Measurements from ENCODE around the gene MBTPS1.

MBTPS1 gene

GRCh38 chr16:84087466-84088151 is 29.1 kb downstream of the MBTPS1 start:
- DNase-seq (ENCODE audit: low read depth in 1 of 2, low spot score in 1 of 2) = no peak
- no peak for TF ChIP-seq JUND (IDR thresholded peaks at IDR 0.05; ENCODE audit: low read depth)
- in situ Hi-C loops (cut with HindIII; ENCODE audit: low pct_unique_long_range_greater_than_20kb, low sequenced_read_pairs) = no loop called here

GRCh38 chr16:84087001-84087400 is 29.7 kb downstream of the MBTPS1 start:
- TF ChIP-seq JUND (IDR thresholded peaks at IDR 0.05; ENCODE audit: low read depth) = no peak
- in situ Hi-C loops (cut with HindIII; ENCODE audit: low pct_unique_long_range_greater_than_20kb, low sequenced_read_pairs) = no loop called here
- no peak for DNase-seq (ENCODE audit: low read depth in 1 of 2, low spot score in 1 of 2)

- in situ Hi-C loops (cut with HindIII; ENCODE audit: low pct_unique_long_range_greater_than_20kb, low sequenced_read_pairs) = no loop called here
- TF ChIP-seq JUND (IDR thresholded peaks at IDR 0.05; ENCODE audit: low read depth) = no peak
- DNase-seq (ENCODE audit: low read depth in 1 of 2, low spot score in 1 of 2) = no peak
These were observed 30.4 kb downstream of the MBTPS1 start for GRCh38 chr16:84086341-84086740.

- no peak for TF ChIP-seq JUND (IDR thresholded peaks at IDR 0.05; ENCODE audit: low read depth)
- no peak for DNase-seq (ENCODE audit: low read depth in 1 of 2, low spot score in 1 of 2)
- in situ Hi-C loops (cut with HindIII; ENCODE audit: low pct_unique_long_range_greater_than_20kb, low sequenced_read_pairs) = no loop called here
These were observed 31.0 kb downstream of the MBTPS1 start for GRCh38 chr16:84085773-84086172.

GRCh38 chr16:84085271-84085667 is 31.5 kb downstream of the MBTPS1 start:
- DNase-seq (ENCODE audit: low read depth in 1 of 2, low spot score in 1 of 2) = no peak
- TF ChIP-seq JUND (IDR thresholded peaks at IDR 0.05; ENCODE audit: low read depth) = no peak
- in situ Hi-C loops (cut with HindIII; ENCODE audit: low pct_unique_long_range_greater_than_20kb, low sequenced_read_pairs) = no loop called here

- TF ChIP-seq JUND (IDR thresholded peaks at IDR 0.05; ENCODE audit: low read depth) = no peak
- DNase-seq (ENCODE audit: low read depth in 1 of 2, low spot score in 1 of 2) = peak; percentile 82 to 91
- in situ Hi-C loops (cut with HindIII; ENCODE audit: low pct_unique_long_range_greater_than_20kb, low sequenced_read_pairs) = no loop called here
These were observed 32.0 kb downstream of the MBTPS1 start for GRCh38 chr16:84084570-84085270.

GRCh38 chr16:84082835-84083569 is 33.7 kb downstream of the MBTPS1 start:
- no peak for TF ChIP-seq JUND (IDR thresholded peaks at IDR 0.05; ENCODE audit: low read depth)
- peak in 1 of 2 experiments; percentile 63 for DNase-seq (ENCODE audit: low read depth in 1 of 2, low spot score in 1 of 2)
- in situ Hi-C loops (cut with HindIII; ENCODE audit: low pct_unique_long_range_greater_than_20kb, low sequenced_read_pairs) = no loop called here

GRCh38 chr16:84082110-84082509 is 34.6 kb downstream of the MBTPS1 start:
- no peak for DNase-seq (ENCODE audit: low read depth in 1 of 2, low spot score in 1 of 2)
- in situ Hi-C loops (cut with HindIII; ENCODE audit: low pct_unique_long_range_greater_than_20kb, low sequenced_read_pairs) = no loop called here
- TF ChIP-seq JUND (IDR thresholded peaks at IDR 0.05; ENCODE audit: low read depth) = no peak

- DNase-seq (ENCODE audit: low read depth in 1 of 2, low spot score in 1 of 2) = no peak
- in situ Hi-C loops (cut with HindIII; ENCODE audit: low pct_unique_long_range_greater_than_20kb, low sequenced_read_pairs) = no loop called here
- no peak for TF ChIP-seq JUND (IDR thresholded peaks at IDR 0.05; ENCODE audit: low read depth)
These were observed 35.2 kb downstream of the MBTPS1 start for GRCh38 chr16:84081446-84081989.

- in situ Hi-C loops (cut with HindIII; ENCODE audit: low pct_unique_long_range_greater_than_20kb, low sequenced_read_pairs) = no loop called here
- no peak for TF ChIP-seq JUND (IDR thresholded peaks at IDR 0.05; ENCODE audit: low read depth)
- DNase-seq (ENCODE audit: low read depth in 1 of 2, low spot score in 1 of 2) = no peak
These were observed 35.9 kb downstream of the MBTPS1 start for GRCh38 chr16:84080813-84081212.

- in situ Hi-C loops (cut with HindIII; ENCODE audit: low pct_unique_long_range_greater_than_20kb, low sequenced_read_pairs) = no loop called here
These were observed 36.4 kb downstream of the MBTPS1 start for GRCh38 chr16:84080378-84080777.

GRCh38 chr16:84079664-84080063 is 37.1 kb downstream of the MBTPS1 start:
- TF ChIP-seq JUND (IDR thresholded peaks at IDR 0.05; ENCODE audit: low read depth) = no peak
- in situ Hi-C loops (cut with HindIII; ENCODE audit: low pct_unique_long_range_greater_than_20kb, low sequenced_read_pairs) = no loop called here
- DNase-seq (ENCODE audit: low read depth in 1 of 2, low spot score in 1 of 2) = no peak

More at GRCh38 chr16:84080378-84080777, 36.4 kb downstream of the MBTPS1 start:
- DNase-seq (ENCODE audit: low read depth in 1 of 2, low spot score in 1 of 2) = no peak
- no peak for TF ChIP-seq JUND (IDR thresholded peaks at IDR 0.05; ENCODE audit: low read depth)

- in situ Hi-C loops (cut with HindIII; ENCODE audit: low pct_unique_long_range_greater_than_20kb, low sequenced_read_pairs) = no loop called here
- TF ChIP-seq JUND (IDR thresholded peaks at IDR 0.05; ENCODE audit: low read depth) = no peak
- no peak for DNase-seq (ENCODE audit: low read depth in 1 of 2, low spot score in 1 of 2)
These were observed 41.4 kb downstream of the MBTPS1 start for GRCh38 chr16:84075376-84075775.
